ENCODE measurements around the gene GPATCH2L. TPM values are rescaled to one million over a fixed set of nuclear protein-coding genes. Genes with fewer than 3 reads are reported as not detected.

GPATCH2L gene
- total and polyA plus RNA-seq, 7 donors, result 1.8 to 76.4 (median 40.7) TPM

GRCh38 chr14:76205708-76206107 is 54.0 kb downstream of the GPATCH2L start:
- Histone ChIP-seq H3K4me1 (peaks cover 0 to 14% (median 5%) of the 10 kb centered on the region in 4 donors), H3K9me3 (no peaks in the 10 kb centered on the region), H3K4me3 (no peak overlapping the region), H3K27me3 (no peaks in the 10 kb centered on the region), H3K36me3 (peaks cover 0 to 34% (median 8%) of the 10 kb centered on the region in 4 donors), H3K27ac (no peak overlapping the region)
- intact Hi-C loops (cut with DNase I), result no loop called here
- WGBS, 2 donors, result 94 to 95% methylated on average over 5 of the region's 5 CpGs
- DNase-seq, result no peak
- no peak for TF ChIP-seq CTCF (IDR thresholded peaks at IDR 0.05)
- TF ChIP-seq EP300 (IDR thresholded peaks at IDR 0.05), result no peak
- no peak for TF ChIP-seq POLR2AphosphoS5 (IDR thresholded peaks at IDR 0.05)
- TF ChIP-seq POLR2A (IDR thresholded peaks at IDR 0.05), result no peak

- no peaks in the 10 kb centered on the region for H3K27me3 ChIP-seq
- no peaks in the 10 kb centered on the region for H3K9me3 ChIP-seq
- no peak overlapping the region for H3K4me3 ChIP-seq
- peaks cover 0 to 8% (median 2%) of the 10 kb centered on the region in 4 donors for H3K4me1 ChIP-seq
- H3K36me3 ChIP-seq, result peaks cover 0 to 12% (median 0%) of the 10 kb centered on the region in 4 donors
- no peak overlapping the region for H3K27ac ChIP-seq
- DNase-seq, result no peak
- no peak for TF ChIP-seq EP300 (IDR thresholded peaks at IDR 0.05)
- no peak for TF ChIP-seq POLR2AphosphoS5 (IDR thresholded peaks at IDR 0.05)
- no peak for TF ChIP-seq POLR2A (IDR thresholded peaks at IDR 0.05)
- TF ChIP-seq CTCF (IDR thresholded peaks at IDR 0.05), result no peak
- intact Hi-C loops (cut with DNase I), result no loop called here
- whole genome bisulfite sequencing, 2 donors, result 55 to 68% methylated on average over 5 of the region's 5 CpGs
Observed at GRCh38 chr14:76208340-76208739, 56.6 kb downstream of the GPATCH2L start.

DNA sequence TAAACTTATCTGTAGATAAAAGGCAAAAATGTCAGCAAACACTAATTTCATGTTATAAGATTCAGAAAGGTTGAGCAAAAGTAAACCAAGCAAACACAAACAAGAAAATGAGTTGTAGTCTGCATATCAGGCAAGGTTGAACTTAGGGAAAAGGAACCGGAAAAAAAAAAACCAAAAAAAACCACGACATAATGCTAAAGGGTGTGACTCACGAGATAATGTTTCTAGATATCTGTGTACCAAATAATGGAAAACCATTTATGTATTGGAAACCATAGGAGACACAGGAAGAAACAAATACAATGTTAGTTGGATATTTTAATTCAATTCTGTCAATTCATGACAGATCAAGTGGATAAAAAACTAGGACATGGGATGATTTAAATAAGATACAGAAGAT is 60.5 kb downstream of the GPATCH2L start:
- 83 to 84% methylated on average over 3 of the region's 3 CpGs for WGBS, 2 donors
- Histone ChIP-seq H3K4me1 (no peaks in the 10 kb centered on the region), H3K27me3 (no peaks in the 10 kb centered on the region), H3K27ac (no peak overlapping the region), H3K36me3 (no peaks in the 10 kb centered on the region), H3K9me3 (peaks cover 0 to 4% (median 0%) of the 10 kb centered on the region in 4 donors), H3K4me3 (no peak overlapping the region)
- TF ChIP-seq POLR2AphosphoS5 (IDR thresholded peaks at IDR 0.05) (no peak), CTCF (IDR thresholded peaks at IDR 0.05) (no peak), EP300 (IDR thresholded peaks at IDR 0.05) (no peak), POLR2A (IDR thresholded peaks at IDR 0.05) (no peak)
- intact Hi-C loops (cut with DNase I), result no loop called here
- DNase-seq, result no peak

- no peak overlapping the region for H3K4me3 ChIP-seq
- no peaks in the 10 kb centered on the region for H3K27me3 ChIP-seq
- TF ChIP-seq POLR2A (IDR thresholded peaks at IDR 0.05) (no peak), CTCF (IDR thresholded peaks at IDR 0.05) (no peak), POLR2AphosphoS5 (IDR thresholded peaks at IDR 0.05) (no peak), EP300 (IDR thresholded peaks at IDR 0.05) (no peak)
- 90 to 95% methylated on average over 3 of the region's 3 CpGs for WGBS, 2 donors
- intact Hi-C loops (cut with DNase I), result no loop called here
- H3K27ac ChIP-seq, result no peak overlapping the region
- DNase-seq, result no peak
- H3K36me3 ChIP-seq, result no peaks in the 10 kb centered on the region
- peaks cover 0 to 4% (median 0%) of the 10 kb centered on the region in 4 donors for H3K9me3 ChIP-seq
- H3K4me1 ChIP-seq, result no peaks in the 10 kb centered on the region
Observed at GRCh38 chr14:76217179-76217578, 65.5 kb downstream of the GPATCH2L start.

DNA sequence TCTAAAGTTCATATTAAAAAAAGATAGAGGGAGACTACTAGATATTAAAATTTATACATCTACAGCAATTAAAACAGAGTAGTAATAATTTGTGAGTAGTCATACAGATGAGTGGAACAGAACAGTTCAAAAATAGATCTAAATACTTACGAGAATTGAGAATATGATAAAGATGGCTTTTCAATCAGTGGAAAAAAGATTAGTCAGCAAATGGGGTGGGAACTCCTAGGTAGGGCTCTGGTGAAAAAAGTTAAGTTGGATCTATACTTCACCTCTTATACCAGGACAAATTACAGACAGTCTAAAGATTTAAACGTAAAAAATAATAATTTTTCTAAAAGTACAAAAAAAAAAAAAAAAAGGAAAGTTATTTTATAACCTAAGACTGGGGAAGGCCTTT is 66.9 kb downstream of the GPATCH2L start:
- intact Hi-C loops (cut with DNase I), result no loop called here
- Histone ChIP-seq H3K27me3 (no peaks in the 10 kb centered on the region), H3K4me1 (no peaks in the 10 kb centered on the region), H3K4me3 (no peak overlapping the region), H3K27ac (no peak overlapping the region), H3K36me3 (no peaks in the 10 kb centered on the region), H3K9me3 (peaks cover 0 to 4% (median 0%) of the 10 kb centered on the region in 4 donors)
- TF ChIP-seq POLR2A (IDR thresholded peaks at IDR 0.05), result no peak
- TF ChIP-seq CTCF (IDR thresholded peaks at IDR 0.05), result no peak
- no peak for TF ChIP-seq POLR2AphosphoS5 (IDR thresholded peaks at IDR 0.05)
- TF ChIP-seq EP300 (IDR thresholded peaks at IDR 0.05), result no peak
- 86 to 91% methylated on average over 2 of the region's 2 CpGs for WGBS, 2 donors
- DNase-seq, result no peak
